OCI-LY7 (cell line): Measurements from ENCODE around the gene CEP164. TPM values are rescaled to one million over a fixed set of nuclear protein-coding genes. Genes with fewer than 3 reads are reported as not detected.

Experiments used
- BruUV-seq: library from RNA; stranded (reverse); fragments of 400-500 nt; replicated peaks from 2 replicates; lab custom pipeline; 2021; lab: Mats Ljungman, UMichigan
- CTCF ChIA-PET: fragments of 300-600 bp; sonication (Branson Sonifier 250); formaldehyde crosslinking; loops from one replicate; lab custom pipeline; 2022; ENCODE audit warnings: antibody characterized with exemption; ENCODE audit not compliant: unreplicated experiment; lab: Charles Lee
- POLR2A ChIA-PET: fragments of 300-600 bp; sonication (Branson Sonifier 250); formaldehyde crosslinking; loops from one replicate; lab custom pipeline; 2022; ENCODE audit warnings: antibody characterized with exemption; lab: Charles Lee
- DNase-seq: peaks from one replicate; pipeline ENCODE4 v3.0.0-alpha.2; 2015; ENCODE audit warnings: low spot score
- H2AFZ ChIP-seq: fragments of 200-600 bp; sonication (generic), shearing (Covaris generic); 2 replicates; pipeline ENCODE4 v1.6.1; 2014; ENCODE audit warnings: mild to moderate bottlenecking, antibody characterized with exemption, low read length, moderate library complexity
- H3K27ac ChIP-seq: fragments of 200-600 bp; sonication (generic); 2 replicates; pipeline ENCODE4 v1.5.1; 2014; ENCODE audit warnings: mixed run types, low read depth, mild to moderate bottlenecking, moderate library complexity, low read length, inconsistent platforms; ENCODE audit not compliant: poor library complexity, severe bottlenecking
- H3K36me3 ChIP-seq: fragments of 200-600 bp; sonication (generic); 2 replicates; pipeline ENCODE4 v1.6.1; 2014; ENCODE audit warnings: mild to moderate bottlenecking, antibody characterized with exemption, low read length, moderate library complexity, mixed read lengths; ENCODE audit not compliant: insufficient read depth
- H3K4me1 ChIP-seq: fragments of 200-600 bp; sonication (generic); 2 replicates; pipeline ENCODE4 v1.5.1; 2014; ENCODE audit warnings: mild to moderate bottlenecking, low read length; ENCODE audit not compliant: insufficient read depth, poor library complexity, severe bottlenecking
- H3K4me2 ChIP-seq: fragments of 200-600 bp; sonication (generic); 2 replicates; pipeline ENCODE4 v1.6.1; 2014; ENCODE audit warnings: mild to moderate bottlenecking, low read length
- H3K4me3 ChIP-seq: fragments of 200-600 bp; sonication (generic); 2 replicates; pipeline ENCODE4 v1.5.1; 2014; ENCODE audit warnings: mild to moderate bottlenecking, low read depth, low read length; ENCODE audit not compliant: poor library complexity, severe bottlenecking
- H3K79me2 ChIP-seq: fragments of 200-600 bp; sonication (generic); 2 replicates; pipeline ENCODE4 v1.6.1; 2016; ENCODE audit warnings: low read depth, mild to moderate bottlenecking, low read length, moderate library complexity, mixed read lengths; ENCODE audit not compliant: insufficient read depth
- H3K9me2 ChIP-seq: fragments of 200-600 bp; sonication (generic); 2 replicates; pipeline ENCODE4 v1.6.1; 2016; ENCODE audit warnings: mild to moderate bottlenecking, low read length, mixed read lengths; ENCODE audit not compliant: insufficient read depth
- H3K9me3 ChIP-seq: fragments of 200-600 bp; sonication (generic); 2 replicates; pipeline ENCODE4 v1.6.1; 2014; ENCODE audit warnings: mild to moderate bottlenecking, mixed run types, low read length, mixed read lengths
- H4K20me1 ChIP-seq: fragments of 200-600 bp; sonication (generic); 2 replicates; pipeline ENCODE4 v1.6.1; 2014; ENCODE audit warnings: mild to moderate bottlenecking, antibody characterized with exemption, low read length, moderate library complexity, mixed read lengths; ENCODE audit not compliant: insufficient read depth
- CTCF ChIP-seq: fragments of 200-600 bp; sonication (generic); conservative IDR thresholded peaks from 2 replicates; pipeline ENCODE4 v1.5.1; 2014; ENCODE audit warnings: mild to moderate bottlenecking, antibody characterized with exemption, low read length, moderate library complexity, mixed read lengths
- EZH2phosphoT487 ChIP-seq: fragments of 200-600 bp; sonication (generic); IDR thresholded peaks from 2 replicates; pipeline ENCODE4 v1.6.1; 2018; ENCODE audit warnings: low read depth, borderline replicate concordance, mild to moderate bottlenecking, mixed run types, antibody characterized with exemption, low read length, moderate library complexity, mixed read lengths
- intact Hi-C: fragments of 100-400 bp; cut with micrococcal nuclease; formaldehyde crosslinking; loops from one replicate; pipeline ENCODE4 v1.10.0; 2022; ENCODE audit not compliant: unreplicated experiment
- total RNA-seq, 2 experiments: library from RNA; depleted of rRNA in 1 of 2; stranded (reverse); fragments of >200 nt in 1 of 2; shearing (Covaris generic) in 1 of 2; gene quantifications; 2 replicates each; pipeline ENCODE4 v1.2.3, GENCODE V29; 2014 to 2022

The CEP164 gene
- total RNA-seq, 2 experiments from 2014 or later, result 25.3 to 48.7 TPM

DNA sequence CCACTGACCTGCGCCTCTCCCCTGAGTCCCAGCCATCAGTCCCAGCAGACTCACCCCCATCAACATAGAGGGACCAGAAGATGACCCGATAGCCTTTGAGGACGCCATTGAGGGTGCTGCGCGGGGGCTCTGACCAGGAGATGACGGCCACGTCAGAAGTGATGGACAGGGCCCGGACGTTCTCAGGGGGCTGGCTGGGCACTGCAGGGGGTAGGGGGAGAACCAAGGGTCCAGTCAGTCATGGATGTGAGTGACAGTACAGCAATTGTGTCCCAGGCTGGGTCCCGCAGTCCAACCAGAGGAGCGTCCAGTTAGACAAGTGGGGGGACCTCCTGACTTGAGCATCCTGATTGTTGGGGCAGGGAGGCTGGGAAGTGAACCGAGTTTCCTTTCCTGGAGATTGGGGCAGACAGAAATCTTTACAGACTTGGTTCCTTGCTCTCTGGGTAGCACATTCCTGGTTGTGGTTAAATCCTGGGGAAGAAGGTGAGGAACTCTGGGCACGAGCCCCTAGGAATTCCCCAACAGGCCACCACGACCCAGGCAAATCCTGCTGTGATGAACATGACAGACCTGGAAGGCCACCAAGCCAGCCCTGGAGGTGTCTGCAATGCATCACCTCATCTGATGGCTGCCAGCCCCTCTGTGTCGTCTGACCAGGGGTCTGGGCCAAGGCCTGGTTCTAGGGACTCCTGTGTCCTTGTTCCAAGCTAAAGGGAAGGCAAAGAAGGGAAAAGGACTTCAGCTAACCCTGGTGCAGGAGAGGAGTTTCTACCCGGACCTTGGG, 133.9 kb downstream of the CEP164 start:
- no peaks in the 10 kb centered on the region for H3K9me3 ChIP-seq
- DNase-seq, result no peak
- no peaks in the 10 kb centered on the region for H3K4me1 ChIP-seq
- no peak overlapping the region for H2AFZ ChIP-seq
- POLR2A ChIA-PET, result no interaction called here
- no peak for TF ChIP-seq EZH2phosphoT487
- no peak for TF ChIP-seq CTCF
- H3K36me3 ChIP-seq, result no peaks in the 10 kb centered on the region
- H3K79me2 ChIP-seq, result no peaks in the 10 kb centered on the region
- no peaks in the 10 kb centered on the region for H3K9me2 ChIP-seq
- BruUV-seq, result no TSS peak
- intact Hi-C loops, result no loop called here
- no peak overlapping the region for H3K27ac ChIP-seq
- H3K4me2 ChIP-seq, result no peak overlapping the region
- H3K4me3 ChIP-seq, result no peak overlapping the region
- H4K20me1 ChIP-seq, result no peaks in the 10 kb centered on the region
- CTCF ChIA-PET, result no interaction called here

GRCh38 chr11:117462183-117462863, 134.7 kb downstream of the CEP164 start:
- BruUV-seq, result no TSS peak
- TF ChIP-seq CTCF (no peak), EZH2phosphoT487 (no peak)
- ChIA-PET POLR2A (no interaction called here), CTCF (no interaction called here)
- no peak overlapping the region for H3K4me3 ChIP-seq
- no peaks in the 10 kb centered on the region for H3K9me2 ChIP-seq
- H3K36me3 ChIP-seq, result no peaks in the 10 kb centered on the region
- no peak overlapping the region for H3K4me2 ChIP-seq
- no peaks in the 10 kb centered on the region for H4K20me1 ChIP-seq
- H3K27ac ChIP-seq, result no peak overlapping the region
- DNase-seq, result no peak
- intact Hi-C loops, result no loop called here
- H3K4me1 ChIP-seq, result no peaks in the 10 kb centered on the region
- no peaks in the 10 kb centered on the region for H3K79me2 ChIP-seq
- H3K9me3 ChIP-seq, result no peaks in the 10 kb centered on the region
- no peak overlapping the region for H2AFZ ChIP-seq

GRCh38 chr11:117462864-117463247, 135.2 kb downstream of the CEP164 start:
- no peaks in the 10 kb centered on the region for H3K79me2 ChIP-seq
- intact Hi-C loops, result no loop called here
- no peaks in the 10 kb centered on the region for H3K36me3 ChIP-seq
- H3K27ac ChIP-seq, result no peak overlapping the region
- H3K9me3 ChIP-seq, result no peaks in the 10 kb centered on the region
- no peak for DNase-seq
- no peaks in the 10 kb centered on the region for H4K20me1 ChIP-seq
- ChIA-PET POLR2A (no interaction called here), CTCF (no interaction called here)
- H3K9me2 ChIP-seq, result no peaks in the 10 kb centered on the region
- no peak overlapping the region for H3K4me3 ChIP-seq
- no peak overlapping the region for H3K4me2 ChIP-seq
- no peak overlapping the region for H2AFZ ChIP-seq
- BruUV-seq, result no TSS peak
- H3K4me1 ChIP-seq, result no peaks in the 10 kb centered on the region
- no peak for TF ChIP-seq CTCF
- no peak for TF ChIP-seq EZH2phosphoT487
